Right lung (tissue), 5 donors: ENCODE results near the gene STK4. TPM values are rescaled to one million over a fixed set of nuclear protein-coding genes. Genes with fewer than 3 reads are reported as not detected.

Experiments
- DNase-seq, 2 donors: peaks; one replicate each; pipeline ENCODE4 v3.0.0-alpha.2; 2013
- polyA plus RNA-seq, 5 donors: library from polyadenylated mRNA; unstranded; fragments of 120-200 nt; gene quantifications; one replicate each; pipeline versions ENCODE4 v1.2.1 to v1.2.3, GENCODE V29; 2013; ENCODE audit warnings: inconsistent platforms in 1 of 5, low replicate concordance in 1 of 5; ENCODE audit not compliant: insufficient read length in 5 of 5, insufficient read depth in 1 of 5

The STK4 gene
- polyA plus RNA-seq, 5 donors, result 18.7 to 31.4 (median 26.8) TPM

DNA sequence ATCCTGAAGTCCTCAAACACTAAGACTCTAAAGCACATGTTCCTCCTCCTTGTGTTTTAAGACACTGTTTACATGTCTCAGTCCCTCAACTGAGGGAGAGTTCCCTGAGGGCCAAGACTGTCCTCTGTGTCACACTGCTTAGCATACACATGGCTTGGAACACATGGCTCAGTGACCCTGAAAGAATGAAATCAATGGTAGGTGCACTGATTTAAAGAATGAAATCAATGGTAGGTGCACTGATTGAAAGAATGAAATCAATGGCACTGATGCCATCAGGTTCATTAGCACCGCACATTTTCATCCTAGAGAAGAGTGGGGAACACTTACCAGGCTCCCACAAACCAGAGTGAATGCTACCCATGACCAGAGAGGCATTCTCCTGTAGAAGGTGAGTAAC is 15.9 kb upstream of the STK4 start:
- DNase-seq, result no peak

DNA sequence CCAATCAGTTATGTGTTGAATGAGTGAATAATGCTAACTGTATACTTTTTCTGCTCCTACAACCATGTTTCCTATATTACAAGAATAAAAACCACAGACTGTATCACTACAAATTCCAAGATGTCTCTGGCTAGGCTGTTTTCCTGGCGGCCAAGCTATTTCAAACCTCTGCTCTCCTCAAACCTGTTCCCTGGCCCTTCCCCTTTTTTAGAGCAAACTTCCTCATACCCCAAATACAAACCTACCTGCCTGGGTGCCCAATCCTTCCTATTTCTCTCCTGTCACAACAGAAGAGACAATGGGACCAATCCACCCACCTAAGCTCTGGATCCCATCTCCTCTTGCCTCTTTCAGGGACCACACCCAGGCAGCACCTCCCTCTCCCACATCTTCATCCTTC is 13.6 kb upstream of the STK4 start:
- DNase-seq, result no peak

DNA sequence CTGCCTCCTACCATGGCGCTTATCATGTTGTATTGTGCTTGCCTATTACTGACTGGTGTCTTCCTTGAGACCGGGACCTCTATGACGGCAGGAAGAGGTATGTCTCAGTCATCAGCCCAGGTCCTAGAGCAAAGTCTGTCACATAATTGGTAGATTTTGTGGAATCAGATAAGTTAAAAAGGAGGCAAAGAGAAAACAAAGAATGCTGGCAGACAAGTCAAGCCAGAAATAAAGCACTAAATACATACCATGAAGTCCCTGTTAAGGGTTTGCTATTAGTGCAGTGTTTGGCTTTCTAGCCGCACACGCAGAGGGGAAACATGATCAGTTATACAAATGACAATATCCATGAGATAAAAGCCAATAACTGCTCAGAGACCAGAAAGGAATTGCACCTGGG is 12.1 kb upstream of the STK4 start:
- no peak for DNase-seq

- DNase-seq, result no peak
Observed at GRCh38 chr20:44955270-44955669, 11.0 kb upstream of the STK4 start.

DNA sequence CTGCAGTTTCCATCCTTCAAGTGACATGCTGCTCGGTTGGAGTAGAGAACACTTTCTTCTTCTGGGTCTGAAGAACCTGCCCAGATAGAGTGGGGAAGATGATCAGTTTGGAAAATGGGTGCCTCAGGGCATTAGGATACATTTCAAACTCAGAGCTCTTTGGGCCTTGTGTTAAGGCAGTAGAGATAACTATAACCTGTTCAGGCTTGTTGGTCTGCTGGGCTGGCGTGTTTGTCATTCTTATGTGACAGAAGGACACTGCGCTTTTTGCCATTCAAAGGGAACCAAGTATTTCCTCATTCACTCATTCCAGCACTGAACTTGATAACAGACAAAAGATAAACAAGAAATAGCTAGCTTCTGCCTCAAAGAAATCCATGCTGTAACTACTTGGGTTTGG is 9.9 kb upstream of the STK4 start:
- no peak for DNase-seq

DNA sequence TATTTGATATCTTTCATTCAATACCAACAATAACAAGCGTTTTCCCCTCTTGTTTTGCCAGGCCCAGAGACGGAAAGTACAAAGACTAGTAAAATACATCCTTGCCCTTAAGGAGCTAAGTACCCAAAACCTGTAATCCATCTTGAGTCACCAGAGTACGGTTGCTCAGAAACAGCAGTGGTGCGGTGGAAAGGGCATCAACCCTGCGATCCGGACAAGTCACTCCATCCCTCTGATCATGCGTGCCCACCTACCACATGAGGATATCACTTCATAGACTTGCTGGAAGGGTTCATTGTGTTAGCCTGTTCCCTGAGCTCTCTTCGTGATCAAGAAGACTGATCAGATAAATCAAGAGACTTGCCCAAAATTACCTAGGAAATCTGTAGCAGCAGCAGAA is 8.0 kb upstream of the STK4 start:
- DNase-seq, result no peak

DNA sequence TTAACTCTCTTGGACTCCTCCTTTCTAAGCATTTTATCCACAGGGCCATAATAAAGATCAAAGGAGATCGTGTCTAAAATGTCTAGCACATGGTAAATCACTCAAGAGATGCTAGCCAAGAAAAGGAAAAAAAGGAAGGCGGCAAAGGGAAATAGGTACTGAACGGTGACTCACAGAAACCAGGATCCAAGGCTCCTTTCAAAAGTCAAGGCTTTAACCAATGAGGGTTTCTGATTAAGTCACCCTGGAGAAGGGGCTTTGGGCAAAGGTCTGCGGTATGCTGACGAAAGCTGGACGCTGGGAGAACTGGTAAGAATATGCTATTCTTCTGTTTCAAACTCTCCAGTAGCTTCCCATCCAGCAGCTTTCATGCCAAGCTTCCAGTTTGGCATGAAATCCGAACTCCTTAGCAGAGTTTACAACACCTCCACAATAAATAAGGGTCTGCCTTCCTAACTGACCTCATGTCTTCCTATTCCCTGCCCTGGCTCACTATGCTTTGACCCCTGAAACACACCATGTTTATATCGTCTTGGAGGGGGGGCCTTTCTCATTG is 7.2 kb upstream of the STK4 start:
- DNase-seq, result no peak

GRCh38 chr20:44959638-44960102 is 6.6 kb upstream of the STK4 start:
- no peak for DNase-seq

- DNase-seq, result peak; percentile 87
Observed at GRCh38 chr20:44960103-44960852, 6.0 kb upstream of the STK4 start, which contains the start of gene TOMM34. TSS of gene TOMM34 (minus strand) at chr20:44960397. CDS start at chr20:44960333, 64 bp downstream.

GRCh38 chr20:44961011-44961869 is 5.1 kb upstream of the STK4 start:
- DNase-seq, result no peak

GRCh38 chr20:44961870-44962267 is 4.4 kb upstream of the STK4 start:
- no peak for DNase-seq

DNA sequence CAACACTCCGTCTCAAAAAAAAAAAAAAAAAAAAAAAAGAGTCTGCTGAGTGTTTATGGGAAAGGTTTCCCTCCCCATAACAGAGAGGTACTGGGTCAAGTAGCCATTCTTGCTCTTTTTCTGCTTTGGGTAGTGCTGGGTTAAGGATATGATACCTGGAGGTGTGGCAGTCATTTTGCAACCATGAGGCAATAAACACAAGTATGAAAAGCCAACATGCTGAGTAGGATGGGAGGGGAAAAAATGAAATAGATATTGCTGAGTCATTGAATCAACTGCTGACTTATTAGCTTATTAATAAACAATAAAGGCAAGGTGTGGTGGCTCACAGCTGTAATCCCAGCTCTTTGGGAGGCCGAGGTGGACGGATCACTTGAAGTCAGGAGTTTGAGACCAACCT is 3.8 kb upstream of the STK4 start:
- DNase-seq, result no peak

DNA sequence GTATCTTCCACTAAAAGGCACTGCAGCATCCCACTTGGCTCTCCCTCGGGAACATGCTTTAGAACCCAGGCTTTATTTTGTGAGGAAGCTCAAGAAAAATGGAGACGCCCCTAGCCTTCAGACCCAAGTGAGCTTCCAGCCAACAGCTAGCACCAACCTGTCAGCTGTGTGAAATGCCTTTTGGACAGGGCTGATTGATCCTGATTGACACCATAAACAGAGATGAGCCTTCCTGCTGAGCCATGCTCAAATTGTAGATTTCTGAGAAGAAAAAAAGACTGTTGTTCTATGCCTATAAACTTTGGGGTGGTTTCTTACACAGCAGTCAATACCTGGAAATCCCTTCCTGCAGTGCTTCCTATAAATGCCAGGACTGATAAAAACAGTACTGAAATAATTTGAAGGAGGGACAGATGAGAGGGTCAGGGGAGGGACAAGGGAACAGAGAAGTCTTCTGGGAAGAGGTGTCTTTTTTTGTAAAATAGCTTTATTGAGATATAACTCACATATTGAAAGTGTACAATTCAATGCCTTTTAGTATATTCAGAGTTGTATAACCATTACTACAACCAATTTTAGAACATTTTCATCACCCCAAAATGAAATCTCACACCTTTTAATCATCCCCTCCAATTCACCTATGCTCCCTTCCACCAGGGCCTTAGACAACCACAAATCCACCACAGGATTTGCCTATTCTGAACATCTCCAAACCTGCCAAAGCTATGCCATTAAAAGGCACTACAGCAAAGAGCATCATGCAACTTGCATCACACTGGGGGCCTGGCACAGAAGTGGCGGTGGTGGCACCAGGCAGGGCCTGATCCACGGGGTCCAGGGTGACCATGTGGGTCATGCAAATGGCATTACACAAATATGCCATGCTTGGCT is 2.7 kb upstream of the STK4 start:
- no peak for DNase-seq

DNA sequence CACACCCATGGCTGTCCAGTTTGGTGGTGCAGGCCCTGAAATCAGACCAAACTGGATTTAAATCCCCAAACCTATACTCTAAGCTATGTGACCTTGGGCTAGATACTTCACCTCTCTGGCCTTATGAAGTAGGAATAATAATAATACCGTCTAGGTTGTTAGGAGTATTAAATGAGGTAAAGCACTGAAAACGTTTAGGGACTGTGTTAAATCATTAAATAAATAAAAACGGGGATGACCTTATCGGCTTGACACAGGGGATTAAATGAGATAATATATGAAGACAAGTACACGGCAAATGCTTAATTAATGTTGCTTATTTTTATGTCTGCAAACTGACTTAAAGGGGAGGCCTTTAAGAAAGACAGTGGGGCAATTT is 672 bp upstream of the STK4 start:
- no peak for DNase-seq

DNA sequence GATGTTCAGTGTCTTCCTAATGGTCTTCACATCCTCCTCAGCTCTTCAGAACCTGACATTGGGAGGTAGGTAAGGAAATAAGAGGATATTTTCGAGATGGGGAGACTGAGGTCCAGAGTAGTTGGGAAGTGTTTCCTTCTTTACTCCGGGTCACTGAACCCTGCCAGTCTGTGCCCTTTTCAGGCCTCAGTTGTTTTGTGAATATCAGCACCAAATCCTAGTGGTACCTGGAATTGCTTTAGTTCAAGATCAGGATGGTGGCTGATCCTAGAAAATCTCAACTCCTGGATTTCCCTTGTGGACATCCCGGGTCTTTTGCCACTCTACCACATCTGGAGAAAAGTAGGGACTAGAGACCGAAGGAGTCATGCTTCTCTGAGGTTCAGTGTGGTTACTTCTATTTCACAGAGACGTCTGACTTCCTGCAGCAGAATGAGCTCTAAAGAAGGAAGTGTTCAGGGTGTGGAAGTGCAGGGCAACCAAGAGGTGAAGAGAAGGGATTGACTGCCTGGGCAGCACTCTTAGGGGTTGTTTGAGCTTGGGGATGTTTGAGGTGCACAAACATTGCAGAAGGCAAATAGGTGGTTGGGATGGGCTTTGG is 995 bp downstream of the STK4 start:
- no peak for DNase-seq

- no peak for DNase-seq
Observed at GRCh38 chr20:44969300-44969894, 3.1 kb downstream of the STK4 start.

DNA sequence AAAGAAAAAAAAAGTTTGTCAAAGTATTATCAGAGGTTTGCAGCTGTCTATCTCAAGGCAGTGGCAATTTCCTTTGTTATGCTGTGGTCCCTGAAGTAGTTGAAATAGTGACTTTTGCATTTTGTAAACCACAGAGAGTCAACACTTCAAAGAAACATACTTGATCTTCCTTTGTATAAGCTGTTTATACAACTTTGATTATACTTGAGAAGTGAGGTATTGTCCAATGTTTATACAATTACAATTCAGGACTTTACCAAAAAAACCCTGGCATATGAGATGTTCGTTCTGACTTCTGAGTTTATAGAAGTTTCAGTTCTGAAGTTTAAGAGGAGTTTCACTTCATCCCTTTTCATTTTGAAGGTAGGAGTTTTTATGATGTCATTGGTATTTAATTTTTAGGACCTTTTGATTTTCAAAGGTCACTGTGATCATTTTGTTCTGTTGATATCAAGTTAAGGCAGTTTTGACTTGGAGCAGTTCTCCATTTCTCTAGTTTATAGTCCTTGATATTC is 4.0 kb downstream of the STK4 start:
- no peak for DNase-seq

DNA sequence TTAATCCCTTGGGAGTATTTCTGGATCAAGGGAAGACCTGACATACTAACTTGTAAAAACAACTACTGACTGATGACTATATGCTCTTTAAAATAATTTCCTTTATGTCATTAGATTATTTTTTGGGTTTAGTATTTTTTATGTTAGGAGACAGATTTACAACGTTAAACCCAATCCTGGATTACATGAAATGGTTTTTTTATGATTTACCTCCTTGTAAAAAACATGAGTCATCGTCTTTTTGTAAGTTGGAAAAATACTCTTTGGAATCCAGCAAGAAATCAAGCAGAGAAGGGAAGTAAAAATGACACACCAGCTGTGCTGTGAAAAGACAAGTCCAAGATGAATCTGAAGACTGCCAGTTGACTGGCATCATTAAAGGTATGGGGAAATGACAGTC is 6.7 kb downstream of the STK4 start:
- DNase-seq, result no peak

GRCh38 chr20:44976698-44977097 is 10.4 kb downstream of the STK4 start:
- DNase-seq, result no peak

- no peak for DNase-seq
Observed at GRCh38 chr20:44979090-44979621, 12.8 kb downstream of the STK4 start.
